Epithelial cell of proximal tubule (primary cell): ENCODE results near the gene HTR3C. TPM values are rescaled to one million over a fixed set of nuclear protein-coding genes. Genes with fewer than 3 reads are reported as not detected.

Experiments used
- DNase-seq: peaks from one replicate; pipeline ENCODE4 v3.0.0-alpha.2; 2011; ENCODE audit warnings: low read depth
- H3K4me3 ChIP-seq: 2 replicates; pipeline ENCODE4 v1.5.1; 2011; ENCODE audit warnings: low read depth, mild to moderate bottlenecking, low read length
- CTCF ChIP-seq: conservative IDR thresholded peaks from 2 replicates; pipeline ENCODE4 v1.5.1; 2012; ENCODE audit warnings: low read depth, mild to moderate bottlenecking, low read length
- total RNA-seq: library from RNA; depleted of rRNA; stranded (reverse); fragments of >200 nt; gene quantifications from 2 replicates; pipeline ENCODE4 v1.2.3, GENCODE V29; 2015

The HTR3C gene
- total RNA-seq, 1 donor from 2014 or later = not detected

GRCh38 chr3:184085389-184085852, 32.6 kb downstream of the HTR3C start:
- H3K4me3 ChIP-seq = no peak overlapping the region
- peak; percentile 27 for DNase-seq
- no peak for TF ChIP-seq CTCF

DNA sequence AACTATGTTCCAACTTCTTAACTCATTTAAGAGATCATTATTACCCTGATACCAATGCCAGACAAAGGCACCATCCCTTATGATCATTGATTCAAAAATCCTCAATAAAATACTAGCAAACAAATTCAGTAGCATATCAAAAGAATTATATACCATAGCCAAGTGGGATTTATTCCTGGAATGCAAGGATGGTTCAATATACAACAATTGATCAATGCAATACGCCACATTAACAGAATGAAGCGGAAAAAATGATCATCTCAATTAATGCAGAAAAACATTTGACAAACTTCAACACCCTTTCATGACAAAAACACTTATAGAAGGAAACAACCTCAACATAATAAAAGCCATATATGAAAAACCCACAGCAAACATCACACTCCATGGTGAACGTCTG, 39.4 kb downstream of the HTR3C start:
- no peak overlapping the region for H3K4me3 ChIP-seq
- DNase-seq = no peak
- TF ChIP-seq CTCF = no peak

GRCh38 chr3:184096811-184097383, 44.0 kb downstream of the HTR3C start, which contains the start of gene HTR3E:
HTR3E (plus strand) TSS chr3:184097064; CDS start chr3:184097530, 466 bp downstream.
- no peak within 1 kb of the TSS for H3K4me3 ChIP-seq
- no peak for DNase-seq
- TF ChIP-seq CTCF = no peak

DNA sequence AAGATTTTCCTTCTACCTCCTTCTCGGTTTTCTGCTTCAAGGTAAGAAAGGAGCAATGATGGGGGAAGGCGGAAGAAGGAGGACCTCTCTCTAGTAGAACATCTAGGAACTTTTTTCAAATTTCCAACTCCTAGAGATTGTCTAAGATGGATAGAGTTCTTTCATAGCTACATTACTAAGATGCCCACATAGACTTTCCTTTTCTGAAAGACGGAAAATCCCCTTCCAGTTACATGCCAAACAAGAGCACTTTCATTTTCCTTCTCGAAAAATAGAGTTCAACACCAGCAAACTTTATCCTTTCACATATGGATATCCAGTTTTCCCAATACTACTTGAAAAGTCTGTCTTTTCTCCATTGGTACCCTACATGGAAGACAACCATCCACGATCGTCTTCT, 44.7 kb downstream of the HTR3C start:
- TF ChIP-seq CTCF = no peak
- no peak overlapping the region for H3K4me3 ChIP-seq
- DNase-seq = no peak

GRCh38 chr3:184099806-184100686, 47.2 kb downstream of the HTR3C start:
- DNase-seq = no peak
- no peak overlapping the region for H3K4me3 ChIP-seq
- no peak for TF ChIP-seq CTCF

Other genes starting within 250 kb of the HTR3C start
- gene MAP6D1, start 227.5 kb upstream of the HTR3C start, total RNA-seq = 11.9 and 14.4 TPM in 2 replicates
- 38.1 and 58.2 TPM in 2 replicates for gene PARL, start 168.2 kb upstream of the HTR3C start, total RNA-seq
- gene ABCC5, start 35.2 kb upstream of the HTR3C start, total RNA-seq = 7.3 and 15.2 TPM in 2 replicates
- gene HTR3D, start 21.3 kb upstream of the HTR3C start, total RNA-seq = not detected in 2 replicates
- not detected in 2 replicates for gene HTR3E, start 44.0 kb downstream of the HTR3C start, total RNA-seq
- gene EIF2B5, start 82.3 kb downstream of the HTR3C start, total RNA-seq = 26.3 and 39.2 TPM in 2 replicates
- 33.5 and 38.2 TPM in 2 replicates for gene DVL3, start 102.3 kb downstream of the HTR3C start, total RNA-seq
- 274 and 363 TPM in 2 replicates for gene AP2M1, start 121.8 kb downstream of the HTR3C start, total RNA-seq
- gene ABCF3, start 133.2 kb downstream of the HTR3C start, total RNA-seq = 35.1 and 51.1 TPM in 2 replicates
- not detected in 2 replicates for gene VWA5B2, start 176.5 kb downstream of the HTR3C start, total RNA-seq
- gene ALG3, start 195.9 kb downstream of the HTR3C start, total RNA-seq = 59.7 and 78.1 TPM in 2 replicates
- 6.2 and 6.6 TPM in 2 replicates for gene EEF1AKMT4, start 196.6 kb downstream of the HTR3C start, total RNA-seq
- 0.22 and 0.35 TPM in 2 replicates for gene CAMK2N2, start 208.5 kb downstream of the HTR3C start, total RNA-seq
- not detected in 2 replicates for gene ECE2, start 223.0 kb downstream of the HTR3C start, total RNA-seq
- gene PSMD2, start 246.2 kb downstream of the HTR3C start, total RNA-seq = 506 and 1,067 TPM in 2 replicates